Raji (cell line): Measurements from ENCODE around the gene CD83.

Experiments
- POLR2A ChIP-seq: IDR thresholded peaks from 2 replicates; pipeline ENCODE4 v1.6.1; 2011; ENCODE audit warnings: low read depth, low read length, control low read depth; ENCODE audit not compliant: insufficient read depth

Gene CD83

DNA sequence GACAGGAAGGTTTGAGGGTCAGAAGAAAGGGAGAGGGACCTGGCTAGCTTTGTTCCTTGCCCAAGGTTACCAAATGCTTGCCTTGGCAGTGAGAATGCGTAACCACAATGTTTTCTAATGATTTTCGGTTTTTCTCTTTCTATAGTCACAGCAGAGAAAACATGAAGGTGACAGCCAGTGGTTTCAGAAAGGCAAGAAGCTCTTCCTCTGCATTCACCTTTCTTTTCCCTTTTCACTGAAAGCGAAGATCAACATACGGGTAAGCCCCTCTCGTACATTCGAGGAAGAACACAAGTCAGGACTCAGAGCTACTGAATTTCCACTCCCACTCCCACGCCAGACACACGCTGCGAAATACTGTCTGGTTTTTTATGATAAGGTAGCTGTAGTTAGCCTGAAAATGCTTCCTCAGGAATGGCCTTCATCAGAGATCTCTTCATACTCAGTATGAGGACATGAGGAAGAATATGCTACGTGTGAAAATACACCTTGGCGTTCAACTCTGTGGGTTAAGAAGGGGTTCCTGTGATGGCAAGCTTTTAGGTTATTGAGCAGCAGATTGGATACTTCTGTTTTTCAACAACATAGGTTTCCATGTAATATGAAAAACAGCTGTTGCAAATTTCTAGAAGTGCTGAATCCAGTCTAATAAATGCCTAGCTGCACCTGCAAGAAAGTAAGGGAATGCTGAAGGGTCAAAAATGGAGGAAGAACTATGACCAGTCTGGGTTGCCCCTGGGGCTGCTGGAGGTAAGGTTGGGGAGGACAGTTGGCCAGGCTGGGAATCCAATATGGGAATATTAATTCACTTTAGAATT, 7.4 kb upstream of the CD83 start:
- 0 out of 2 replicates have a peak, but pooled peaks have one; percentile 12 for TF ChIP-seq POLR2A

DNA sequence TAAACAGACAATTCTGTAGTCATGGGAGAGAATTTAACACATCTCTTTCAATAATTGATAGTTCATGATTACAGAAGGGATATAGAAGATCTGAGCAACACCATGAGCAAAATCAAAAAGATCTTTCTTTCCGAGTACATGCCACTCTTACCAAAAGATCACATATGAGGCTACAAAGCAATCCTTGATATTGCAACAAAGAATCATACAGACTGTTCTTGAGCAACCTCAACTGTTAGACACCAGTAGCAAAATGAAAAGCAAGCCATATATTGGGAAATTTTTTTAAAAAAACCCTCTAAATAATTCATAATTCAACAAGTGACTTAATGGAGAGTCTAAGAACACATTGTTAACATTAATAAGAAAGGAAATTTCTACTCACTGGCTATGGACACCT, 3.6 kb upstream of the CD83 start:
- no peak for TF ChIP-seq POLR2A

DNA sequence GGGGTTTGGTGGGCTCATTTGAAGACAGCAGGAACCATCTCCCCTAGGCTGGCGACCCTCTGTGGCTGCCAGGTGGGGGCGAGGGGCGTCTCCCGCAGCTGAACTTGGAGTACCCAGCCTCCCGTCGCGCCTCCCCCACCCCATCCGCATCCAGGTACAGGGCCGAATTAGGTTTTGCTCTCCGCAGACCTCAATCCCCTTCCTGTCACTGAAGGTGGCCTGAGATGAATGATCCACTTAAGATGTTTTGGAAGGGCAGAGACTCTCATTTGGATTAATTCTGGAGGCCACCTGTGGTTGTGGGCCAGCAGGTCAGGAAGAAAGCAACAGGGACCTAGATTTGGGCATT, 493 bp downstream of the CD83 start:
- TF ChIP-seq POLR2A = no peak

DNA sequence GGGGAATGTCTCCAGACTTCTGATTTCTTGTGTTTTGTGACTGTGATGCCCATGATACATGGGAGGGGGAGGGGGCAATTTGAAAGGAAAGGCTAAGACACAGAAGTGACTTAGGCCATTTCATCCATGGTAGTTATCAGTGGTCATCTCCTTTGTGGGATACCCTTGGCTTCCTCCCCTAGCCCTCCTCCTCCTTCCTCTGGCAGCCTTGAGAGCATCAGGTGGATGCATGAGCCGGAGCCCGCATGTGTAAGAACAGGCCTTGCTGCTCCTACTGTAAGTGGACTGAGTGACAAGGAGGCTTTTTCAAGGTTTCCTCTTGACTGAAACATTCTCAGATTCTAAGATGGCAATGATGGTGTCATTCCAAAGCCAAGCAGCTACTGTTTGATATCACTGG, 874 bp downstream of the CD83 start:
- no peak for TF ChIP-seq POLR2A

DNA sequence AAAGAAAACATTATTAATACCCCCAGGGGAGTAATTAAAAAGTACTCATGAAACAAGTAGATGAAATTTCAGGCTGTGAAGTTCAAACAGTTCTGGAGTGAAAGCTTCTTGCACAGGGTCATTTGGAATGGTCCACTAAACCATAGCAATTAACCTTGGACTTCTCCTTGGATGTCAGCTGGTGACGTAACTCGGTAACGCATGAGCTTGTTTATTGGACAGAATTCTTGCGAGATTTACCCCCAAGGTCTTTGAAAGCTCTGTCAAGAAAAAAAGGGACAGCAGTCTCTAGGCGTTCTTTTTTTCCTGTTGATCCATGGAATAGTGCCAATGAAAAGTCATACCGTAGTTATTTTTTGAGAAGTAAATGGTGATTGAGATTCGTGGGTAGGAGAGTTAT, 2.2 kb downstream of the CD83 start:
- 0 out of 2 replicates have a peak, but pooled peaks have one; percentile 19 for TF ChIP-seq POLR2A

DNA sequence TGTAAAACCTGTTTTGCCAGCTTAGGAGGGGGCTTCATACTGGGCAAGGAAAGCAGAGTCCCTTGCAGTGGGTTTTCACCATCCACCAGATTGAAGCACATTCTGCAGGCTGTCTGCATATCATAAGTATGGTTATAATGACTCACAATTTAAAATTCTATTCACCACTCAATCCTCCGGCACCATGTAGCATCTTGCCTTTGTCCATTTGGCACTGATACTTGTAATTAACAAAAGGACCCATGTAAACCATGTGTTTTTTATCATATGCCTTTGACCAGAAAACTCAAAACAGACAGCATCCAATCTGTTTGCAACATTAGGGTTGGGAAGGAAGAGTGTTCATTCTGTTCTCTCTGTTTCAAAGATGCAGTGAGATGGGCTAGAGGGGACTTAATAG, 3.0 kb downstream of the CD83 start:
- no peak for TF ChIP-seq POLR2A

DNA sequence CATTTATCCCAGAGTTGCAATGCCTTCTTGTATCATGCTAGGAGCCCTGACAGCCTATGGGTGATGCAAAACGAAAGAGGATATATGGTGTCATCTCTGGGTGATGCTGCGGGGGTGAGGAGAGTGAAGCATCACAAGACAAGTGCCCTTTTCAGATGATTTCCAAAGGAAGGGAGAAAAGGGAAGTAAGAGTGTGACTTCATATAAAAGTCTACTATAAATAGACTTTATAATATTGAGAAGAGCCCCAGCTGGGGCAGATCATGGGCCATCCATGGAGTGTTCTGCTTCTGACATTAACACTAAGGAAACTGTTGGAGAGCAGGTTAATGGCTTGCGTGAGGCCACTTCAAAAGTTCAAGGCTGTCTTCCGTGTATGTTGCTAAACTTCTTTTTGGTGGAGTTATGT, 4.4 kb downstream of the CD83 start:
- TF ChIP-seq POLR2A = no peak

DNA sequence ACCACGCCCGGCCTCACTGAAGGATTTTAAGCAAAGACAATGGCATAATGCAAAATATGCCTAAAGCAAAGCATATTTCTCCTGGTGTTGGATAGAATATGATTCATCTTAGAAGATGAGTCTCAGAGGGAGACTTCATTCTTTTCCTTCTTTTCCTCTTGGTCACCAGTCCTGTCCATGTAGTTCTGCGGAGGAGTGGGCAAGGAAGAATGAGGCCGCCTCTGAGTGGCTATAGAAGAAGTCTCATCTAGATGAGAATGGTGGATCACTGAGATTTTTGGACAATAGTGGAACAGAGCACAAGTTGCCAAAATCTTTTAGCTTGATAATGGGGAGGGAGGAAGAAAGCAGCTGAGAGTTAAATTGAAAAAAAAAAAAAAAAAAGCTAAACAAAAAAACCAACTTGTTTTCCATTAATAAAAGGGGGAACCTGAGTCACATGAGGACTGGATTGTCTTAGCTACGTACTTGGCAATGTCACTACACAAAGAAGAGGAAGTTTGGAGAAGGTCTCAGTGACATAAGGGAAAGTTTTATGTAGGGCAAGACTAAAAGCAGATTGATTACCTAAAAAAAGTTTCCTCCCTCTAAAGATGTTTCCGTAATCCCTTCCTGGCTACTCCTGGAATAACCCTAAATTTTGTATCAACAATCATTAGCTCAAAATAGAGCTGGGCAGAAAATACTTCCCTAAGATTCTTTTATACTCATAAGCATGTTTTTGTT, 6.0 kb downstream of the CD83 start:
- TF ChIP-seq POLR2A = no peak

DNA sequence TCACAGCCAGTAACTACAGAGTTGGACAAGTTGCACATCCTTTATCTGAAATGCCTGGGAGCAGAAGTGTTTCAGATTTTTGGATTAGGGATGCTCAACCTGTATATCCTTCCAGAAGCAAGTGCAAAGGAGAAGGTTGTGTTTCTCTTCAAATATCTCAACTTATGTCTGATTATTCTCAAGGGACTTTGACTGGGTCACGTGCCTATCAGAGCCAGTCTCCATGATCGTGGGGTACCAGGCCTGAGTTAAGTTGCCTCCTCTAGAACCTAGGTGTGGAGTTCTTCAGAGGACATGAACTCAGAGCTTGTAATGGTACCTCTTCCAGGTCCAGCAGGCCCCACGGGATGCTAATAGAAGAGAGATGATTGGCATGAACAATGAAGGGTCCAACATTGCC, 7.8 kb downstream of the CD83 start:
- TF ChIP-seq POLR2A = no peak

DNA sequence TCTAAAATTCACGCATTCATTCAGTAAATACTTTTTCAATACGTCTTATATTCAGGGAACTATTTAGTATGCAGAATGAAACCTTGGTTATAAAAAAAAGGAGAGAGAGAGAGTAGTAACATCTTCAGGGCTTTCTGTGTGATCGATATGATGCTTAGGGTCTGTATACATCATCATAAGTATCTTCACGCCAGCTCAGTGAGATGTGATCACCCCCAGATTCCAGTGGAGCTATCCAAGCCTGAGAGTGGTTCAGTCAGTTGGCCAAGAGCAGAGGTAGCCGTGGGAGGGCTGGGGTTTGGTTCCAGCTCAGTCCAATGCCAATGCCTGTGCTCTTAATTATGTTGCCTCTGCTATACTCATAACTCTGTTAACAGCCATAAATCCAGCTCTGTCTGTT, 8.6 kb downstream of the CD83 start:
- no peak for TF ChIP-seq POLR2A

DNA sequence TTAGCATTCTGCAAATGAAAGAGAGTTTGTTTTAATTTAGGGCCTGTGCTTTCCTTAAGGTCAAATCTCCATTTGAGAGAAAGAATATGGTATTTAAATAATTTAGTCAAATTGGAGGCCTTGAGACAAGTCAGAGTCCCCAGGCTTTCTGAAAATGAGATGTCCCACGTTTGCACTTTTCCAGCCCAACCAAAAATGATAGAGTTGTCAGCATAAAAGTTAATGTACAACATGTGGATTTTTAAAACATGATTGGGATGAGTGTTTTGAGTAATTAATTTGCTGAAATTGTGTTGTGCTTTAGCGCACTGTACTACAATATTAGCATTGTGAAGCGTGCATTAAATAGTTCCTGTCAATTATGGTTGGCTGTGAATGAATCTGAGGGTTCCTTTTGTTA, 10.0 kb downstream of the CD83 start:
- TF ChIP-seq POLR2A = no peak

DNA sequence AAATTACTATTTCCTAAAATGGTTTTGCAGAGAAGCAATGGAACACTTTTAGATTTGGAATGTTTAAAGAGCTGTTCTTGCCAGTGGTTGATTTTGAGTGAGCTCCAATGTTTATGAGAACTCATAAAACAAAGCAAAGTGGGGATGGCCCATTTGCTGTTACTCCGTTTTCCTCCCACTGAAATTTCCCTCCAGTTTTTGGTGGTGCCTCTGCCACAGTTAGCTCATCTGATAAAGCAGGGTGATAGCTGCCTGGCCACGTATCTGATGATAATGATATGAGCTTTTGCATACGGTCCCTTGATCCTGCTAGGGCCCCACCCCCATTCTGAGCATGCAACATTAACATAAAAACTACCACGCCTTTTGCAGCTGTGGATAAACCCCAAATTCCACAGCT, 10.4 kb downstream of the CD83 start:
- no peak for TF ChIP-seq POLR2A

DNA sequence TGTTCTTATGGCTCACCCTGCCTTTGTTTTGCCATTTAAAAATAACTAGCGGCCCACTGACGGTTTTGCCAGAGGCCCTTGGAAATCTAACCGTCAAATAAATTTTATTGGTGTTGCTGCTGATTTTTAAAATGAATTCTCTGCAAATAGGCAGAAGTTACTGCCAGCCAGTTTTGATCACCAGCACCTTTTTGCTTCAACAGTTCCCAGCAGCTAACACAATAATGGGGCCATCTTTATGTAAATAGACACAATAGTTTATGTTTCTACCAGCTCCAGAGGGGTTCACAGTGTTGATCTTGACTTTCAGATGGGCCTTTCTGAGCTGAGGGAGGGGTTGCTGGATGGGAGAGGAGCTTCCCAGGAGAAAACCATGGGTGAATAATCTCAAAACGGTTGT, 11.2 kb downstream of the CD83 start:
- TF ChIP-seq POLR2A = no peak

DNA sequence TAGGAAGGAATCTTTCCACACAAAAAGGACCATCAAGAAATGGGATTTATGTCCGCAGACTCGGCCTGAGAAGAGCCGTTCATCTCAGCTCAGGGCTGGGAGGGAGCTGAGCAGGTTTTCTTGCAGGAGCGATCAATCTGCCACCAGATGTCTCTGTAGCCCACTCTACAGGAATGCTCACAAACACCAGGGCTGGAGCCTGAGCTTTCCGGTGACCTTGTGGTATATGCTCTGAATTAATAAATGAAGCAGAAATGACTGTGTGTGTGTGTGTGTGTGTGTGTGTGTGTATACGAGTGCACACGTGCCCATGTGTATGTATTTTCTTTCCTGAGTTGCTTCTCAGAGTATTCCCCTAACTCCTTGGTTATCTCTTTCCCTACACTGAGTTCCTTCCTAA, 12.0 kb downstream of the CD83 start:
- no peak for TF ChIP-seq POLR2A

DNA sequence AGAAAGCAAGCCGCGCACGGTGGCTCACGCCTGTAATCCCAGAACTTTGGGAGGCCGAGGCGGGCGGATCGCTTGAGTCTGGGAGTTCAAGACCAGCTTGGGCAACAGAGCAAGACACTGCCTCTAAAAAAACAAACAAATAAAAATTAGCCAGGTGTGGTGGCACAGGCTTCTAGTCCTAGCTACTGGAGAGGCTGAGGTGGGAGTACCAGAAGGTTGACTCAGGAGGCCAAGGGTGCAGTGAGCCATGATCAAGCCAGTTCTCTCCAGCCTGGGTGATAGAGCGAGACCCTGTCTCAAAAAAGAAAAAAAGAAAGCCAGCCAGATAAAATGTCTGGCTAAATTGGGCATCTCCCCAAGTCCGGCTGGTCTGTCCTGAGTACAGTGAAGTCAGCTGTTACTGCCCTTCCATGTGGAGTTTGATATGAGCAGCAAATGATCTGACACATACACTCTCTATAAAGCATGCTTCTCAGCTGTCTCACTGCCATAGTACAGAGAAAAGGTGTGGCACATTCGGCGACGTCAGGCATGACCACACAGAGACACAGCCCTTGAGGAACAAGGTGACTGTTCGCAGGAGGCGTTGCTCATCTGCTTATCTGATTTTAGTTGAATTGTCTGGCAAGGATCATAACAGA, 13.0 kb downstream of the CD83 start:
- TF ChIP-seq POLR2A = no peak

DNA sequence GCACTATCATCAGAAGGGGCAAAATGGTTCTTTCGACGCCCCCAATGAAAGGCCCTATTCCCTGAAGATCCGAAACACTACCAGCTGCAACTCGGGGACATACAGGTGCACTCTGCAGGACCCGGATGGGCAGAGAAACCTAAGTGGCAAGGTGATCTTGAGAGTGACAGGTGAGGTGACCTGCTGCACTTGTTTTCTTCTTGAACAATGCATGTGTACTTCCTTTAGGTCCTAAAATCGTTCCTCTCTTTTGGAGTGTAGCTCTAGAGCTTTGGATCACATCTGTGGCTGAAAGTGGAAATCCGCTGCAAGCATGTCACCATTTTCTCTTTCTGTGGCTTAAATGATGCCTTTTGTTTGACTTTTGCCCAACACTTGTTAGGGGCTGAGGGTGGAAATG, 14.0 kb downstream of the CD83 start:
- no peak for TF ChIP-seq POLR2A
